ENCODE results near the gene MDGA2. TPM values are rescaled to one million over a fixed set of nuclear protein-coding genes. Genes with fewer than 3 reads are reported as not detected.

The MDGA2 gene
- total and polyA plus RNA-seq, 7 experiments from 2014 or later: not detected

DNA sequence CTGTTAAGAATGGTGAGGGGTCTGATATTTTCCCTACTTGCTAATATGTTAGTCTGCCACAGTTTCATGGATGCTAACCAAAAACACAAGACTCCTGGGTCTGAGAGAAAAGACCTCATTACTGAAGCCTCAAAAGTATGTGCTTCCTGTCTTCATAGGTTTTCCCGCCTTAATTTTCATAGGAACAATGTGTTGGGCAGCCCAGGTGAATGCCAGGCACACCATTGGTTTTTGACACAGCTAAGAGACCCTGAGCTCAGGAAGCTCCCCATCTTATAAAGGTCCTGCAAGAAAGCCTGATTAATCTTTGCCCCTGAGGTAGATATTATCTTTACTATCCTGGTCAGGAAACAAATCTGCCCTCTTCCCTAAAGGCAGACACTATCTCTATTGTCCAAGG, 464.1 kb downstream of the MDGA2 start:
- ChIA-PET POLR2A (no interaction called here), CTCF (no interaction called here)
- H3K4me1 Mint-ChIP-seq: no peaks in the 10 kb centered on the region

DNA sequence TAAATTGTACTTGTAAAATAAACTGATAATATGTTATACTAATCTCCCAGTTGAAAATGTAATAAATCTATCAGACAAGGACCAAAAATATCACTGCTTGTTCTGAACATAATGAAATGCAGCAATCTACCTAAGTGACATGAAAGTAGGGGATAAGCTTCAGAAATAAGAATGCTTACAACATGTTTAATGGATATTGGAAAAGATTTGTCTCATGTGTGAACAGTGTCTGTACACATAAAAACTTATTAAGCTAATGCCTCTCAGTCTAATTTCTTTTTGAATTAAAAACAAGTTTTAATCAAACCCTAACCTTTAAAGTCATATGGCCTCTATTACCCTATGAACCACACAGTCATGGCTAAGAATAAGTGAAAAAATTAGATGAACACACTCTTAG, 465.3 kb downstream of the MDGA2 start:
- H3K36me3 Mint-ChIP-seq: no peaks in the 10 kb centered on the region
- no peaks in the 10 kb centered on the region for H3K4me1 Mint-ChIP-seq
- no peak overlapping the region for H3K27ac Mint-ChIP-seq
- Histone ChIP-seq H3K27ac (ENCODE audit: low read depth, low read length) (no peak overlapping the region), H3K4me3 (ENCODE audit: low read length) (no peak overlapping the region), H3K27me3 (ENCODE audit: control insufficient read depth in 2 of 2, insufficient read depth in 2 of 2, low read length in 2 of 2) (no peaks in the 10 kb centered on the region), H3K4me1 (ENCODE audit: control insufficient read depth in 2 of 2, insufficient read depth in 2 of 2, low read length in 2 of 2) (no peaks in the 10 kb centered on the region), H3K36me3 (ENCODE audit: control insufficient read depth in 2 of 3, insufficient read depth in 3 of 3, low read length in 3 of 3) (no peaks in the 10 kb centered on the region), H3K9me3 (ENCODE audit: control insufficient read depth in 2 of 3, low read length in 3 of 3) (no peaks in the 10 kb centered on the region)
- intact Hi-C loops (cut with micrococcal nuclease): no loop called here
- DNase-seq: no peak
- CTCF ChIA-PET: no interaction called here
- H3K9me3 Mint-ChIP-seq: peaks cover 0 to 6% (median 0%) of the 10 kb centered on the region in 11 donors
- H3K4me3 Mint-ChIP-seq: no peak overlapping the region
- POLR2A ChIA-PET: no interaction called here
- no peaks in the 10 kb centered on the region for H3K27me3 Mint-ChIP-seq
- ATAC-seq: no peak

More for the DNA sequence above, 464.1 kb downstream of the MDGA2 start:
- no peaks in the 10 kb centered on the region for H3K36me3 Mint-ChIP-seq
- H3K9me3 Mint-ChIP-seq: peaks cover 0 to 7% (median 0%) of the 10 kb centered on the region in 11 donors
- no peak overlapping the region for H3K27ac Mint-ChIP-seq
- Histone ChIP-seq H3K36me3 (ENCODE audit: control insufficient read depth in 2 of 3, insufficient read depth in 3 of 3, low read length in 3 of 3) (no peaks in the 10 kb centered on the region), H3K27me3 (ENCODE audit: control insufficient read depth in 2 of 2, insufficient read depth in 2 of 2, low read length in 2 of 2) (no peaks in the 10 kb centered on the region), H3K4me3 (ENCODE audit: low read length) (no peak overlapping the region), H3K9me3 (ENCODE audit: control insufficient read depth in 2 of 3, low read length in 3 of 3) (no peaks in the 10 kb centered on the region), H3K27ac (ENCODE audit: low read depth, low read length) (no peak overlapping the region), H3K4me1 (ENCODE audit: control insufficient read depth in 2 of 2, insufficient read depth in 2 of 2, low read length in 2 of 2) (no peaks in the 10 kb centered on the region)
- H3K27me3 Mint-ChIP-seq: no peaks in the 10 kb centered on the region
- no peak for DNase-seq
- no peak overlapping the region for H3K4me3 Mint-ChIP-seq
- ATAC-seq: no peak
- intact Hi-C loops (cut with micrococcal nuclease): no loop called here

DNA sequence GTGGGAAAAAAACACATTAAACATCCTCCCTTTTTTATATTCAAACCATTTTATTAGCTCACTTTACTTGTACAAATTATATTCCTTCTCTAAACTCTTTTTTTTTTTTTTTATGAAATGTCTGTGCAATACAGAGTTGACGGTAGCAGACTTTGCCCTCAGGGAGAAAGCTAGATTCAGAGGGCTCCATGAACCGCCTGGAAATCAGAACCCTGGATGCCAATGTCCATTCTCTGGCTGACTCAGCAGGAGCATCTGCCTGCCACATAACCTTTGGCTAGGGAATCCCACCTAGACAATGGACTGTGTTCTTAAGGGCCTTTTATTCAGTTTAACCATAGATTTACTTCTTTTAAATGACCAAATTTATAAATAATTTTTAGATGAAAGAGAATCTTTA, 467.0 kb downstream of the MDGA2 start:
- Mint-ChIP-seq H3K36me3 (no peaks in the 10 kb centered on the region), H3K27me3 (no peaks in the 10 kb centered on the region), H3K4me1 (no peaks in the 10 kb centered on the region), H3K4me3 (no peak overlapping the region), H3K27ac (no peak overlapping the region), H3K9me3 (peaks cover 0 to 6% (median 0%) of the 10 kb centered on the region in 11 donors)
- Histone ChIP-seq H3K36me3 (ENCODE audit: control insufficient read depth in 2 of 3, insufficient read depth in 3 of 3, low read length in 3 of 3) (no peaks in the 10 kb centered on the region), H3K27me3 (ENCODE audit: control insufficient read depth in 2 of 2, insufficient read depth in 2 of 2, low read length in 2 of 2) (no peaks in the 10 kb centered on the region), H3K4me3 (ENCODE audit: low read length) (no peak overlapping the region), H3K9me3 (ENCODE audit: control insufficient read depth in 2 of 3, low read length in 3 of 3) (no peaks in the 10 kb centered on the region), H3K4me1 (ENCODE audit: control insufficient read depth in 2 of 2, insufficient read depth in 2 of 2, low read length in 2 of 2) (no peaks in the 10 kb centered on the region), H3K27ac (ENCODE audit: low read depth, low read length) (no peak overlapping the region)
- CTCF ChIA-PET: no interaction called here
- DNase-seq (no peak), ATAC-seq (no peak)
- intact Hi-C loops (cut with micrococcal nuclease): no loop called here
- POLR2A ChIA-PET: no interaction called here

DNA sequence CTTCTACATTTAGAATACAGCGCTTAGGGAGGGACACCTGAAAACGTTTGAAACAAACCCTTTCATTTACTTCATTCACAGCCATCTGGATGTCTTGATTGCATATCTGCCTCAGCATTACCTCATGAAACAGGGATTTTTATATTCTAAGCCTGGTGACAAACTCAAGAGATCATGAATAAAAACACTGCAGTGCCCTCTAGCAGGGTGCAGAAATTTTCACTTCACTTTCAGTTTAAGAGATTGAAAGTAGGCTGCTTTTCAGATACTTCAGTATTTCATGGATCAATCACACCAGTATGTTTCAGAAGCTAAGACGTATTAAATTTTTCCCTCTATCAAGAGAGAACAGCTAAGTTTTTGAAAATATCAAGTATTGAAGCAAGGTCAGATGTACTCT, 467.8 kb downstream of the MDGA2 start:
- intact Hi-C loops (cut with micrococcal nuclease): no loop called here
- peaks cover 0 to 8% (median 0%) of the 10 kb centered on the region in 11 donors for H3K9me3 Mint-ChIP-seq
- ChIA-PET CTCF (no interaction called here), POLR2A (no interaction called here)
- no peaks in the 10 kb centered on the region for H3K9me3 ChIP-seq (ENCODE audit: control insufficient read depth in 2 of 3, low read length in 3 of 3)
- ATAC-seq (no peak), DNase-seq (no peak)
- H3K4me3 ChIP-seq (ENCODE audit: low read length): no peak overlapping the region
- H3K4me3 Mint-ChIP-seq: no peak overlapping the region
- H3K27ac Mint-ChIP-seq: no peak overlapping the region
- no peaks in the 10 kb centered on the region for H3K36me3 Mint-ChIP-seq
- H3K27me3 ChIP-seq (ENCODE audit: control insufficient read depth in 2 of 2, insufficient read depth in 2 of 2, low read length in 2 of 2): no peaks in the 10 kb centered on the region
- H3K27me3 Mint-ChIP-seq: no peaks in the 10 kb centered on the region
- H3K36me3 ChIP-seq (ENCODE audit: control insufficient read depth in 2 of 3, insufficient read depth in 3 of 3, low read length in 3 of 3): no peaks in the 10 kb centered on the region
- H3K4me1 Mint-ChIP-seq: no peaks in the 10 kb centered on the region
- no peaks in the 10 kb centered on the region for H3K4me1 ChIP-seq (ENCODE audit: control insufficient read depth in 2 of 2, insufficient read depth in 2 of 2, low read length in 2 of 2)
- H3K27ac ChIP-seq (ENCODE audit: low read depth, low read length): no peak overlapping the region

DNA sequence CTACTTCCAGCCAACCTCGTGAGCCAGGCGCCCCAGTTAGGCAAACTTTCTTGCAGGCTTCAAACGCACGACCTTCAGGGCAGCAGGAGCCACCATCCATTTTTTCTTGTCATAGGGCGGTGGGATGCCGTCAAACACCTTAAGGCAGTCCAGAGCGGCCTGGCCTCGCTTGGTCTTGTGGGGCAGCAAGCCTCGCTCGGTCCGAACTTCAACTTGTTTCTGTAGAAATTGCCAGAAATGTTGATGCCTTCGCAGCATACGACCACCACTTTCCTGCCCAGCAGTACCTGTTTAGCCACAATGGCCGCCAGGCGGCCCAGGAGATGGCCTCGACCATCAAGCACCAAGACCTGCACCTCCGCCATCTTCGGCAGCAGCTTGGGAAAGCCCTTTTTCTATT, 474.7 kb downstream of the MDGA2 start:
- no peak overlapping the region for H3K27ac ChIP-seq (ENCODE audit: low read depth, low read length)
- Mint-ChIP-seq H3K4me3 (no peak overlapping the region), H3K36me3 (peaks cover 0 to 5% (median 0%) of the 10 kb centered on the region in 5 donors), H3K9me3 (peaks cover 0 to 17% (median 6%) of the 10 kb centered on the region in 11 donors), H3K27ac (no peak overlapping the region), H3K4me1 (no peaks in the 10 kb centered on the region), H3K27me3 (no peaks in the 10 kb centered on the region)
- no peak overlapping the region for H3K4me3 ChIP-seq (ENCODE audit: low read length)
- H3K36me3 ChIP-seq (ENCODE audit: control insufficient read depth in 2 of 3, insufficient read depth in 3 of 3, low read length in 3 of 3): no peaks in the 10 kb centered on the region
- ATAC-seq (no peak), DNase-seq (no peak)
- H3K27me3 ChIP-seq (ENCODE audit: control insufficient read depth in 2 of 2, insufficient read depth in 2 of 2, low read length in 2 of 2): no peaks in the 10 kb centered on the region
- H3K9me3 ChIP-seq (ENCODE audit: control insufficient read depth in 2 of 3, low read length in 3 of 3): no peaks in the 10 kb centered on the region
- CTCF ChIA-PET: no interaction called here
- POLR2A ChIA-PET: no interaction called here
- intact Hi-C loops (cut with micrococcal nuclease): no loop called here
- no peaks in the 10 kb centered on the region for H3K4me1 ChIP-seq (ENCODE audit: control insufficient read depth in 2 of 2, insufficient read depth in 2 of 2, low read length in 2 of 2)

DNA sequence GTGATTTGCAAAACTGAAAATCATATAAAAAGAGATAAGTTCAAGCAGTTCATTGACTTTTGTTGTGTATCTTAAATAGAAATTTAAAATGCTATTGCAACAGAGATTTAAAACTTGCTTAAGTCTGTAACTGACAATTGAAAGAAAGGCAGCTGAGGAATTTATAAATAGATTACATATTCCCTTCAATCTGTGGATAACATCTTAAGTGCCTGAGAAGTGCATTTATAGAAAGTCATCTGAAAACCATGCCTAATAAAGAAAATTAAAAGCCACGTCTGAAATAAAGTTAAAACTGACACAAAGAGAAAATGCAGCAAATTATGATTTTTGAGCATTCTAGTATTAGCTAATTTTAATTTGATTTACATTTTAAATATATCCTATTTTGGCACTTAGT, 479.8 kb downstream of the MDGA2 start:
- no peak overlapping the region for H3K27ac Mint-ChIP-seq
- POLR2A ChIA-PET: no interaction called here

DNA sequence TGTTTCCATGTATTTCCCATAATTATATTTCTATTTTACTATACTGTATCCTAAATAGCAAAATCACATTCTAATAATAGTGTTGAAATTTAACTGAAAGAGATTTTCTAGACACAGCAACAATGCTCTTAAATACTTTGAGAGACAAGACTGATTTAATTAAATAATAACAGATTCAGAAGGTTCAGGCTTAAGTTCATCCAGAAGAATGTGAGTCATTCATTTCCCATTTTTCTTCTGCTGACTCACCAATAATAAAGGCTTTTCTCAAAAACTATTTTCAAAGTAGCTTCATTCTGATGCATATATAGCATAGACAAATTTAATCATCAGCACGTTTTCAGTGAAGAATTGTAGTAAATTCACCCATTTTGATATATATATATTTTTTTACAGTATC, 481.4 kb downstream of the MDGA2 start:
- Histone ChIP-seq H3K4me3 (ENCODE audit: low read length) (no peak overlapping the region), H3K27me3 (ENCODE audit: control insufficient read depth in 2 of 2, insufficient read depth in 2 of 2, low read length in 2 of 2) (no peaks in the 10 kb centered on the region), H3K27ac (ENCODE audit: low read depth, low read length) (no peak overlapping the region), H3K4me1 (ENCODE audit: control insufficient read depth in 2 of 2, insufficient read depth in 2 of 2, low read length in 2 of 2) (no peaks in the 10 kb centered on the region), H3K9me3 (ENCODE audit: control insufficient read depth in 2 of 3, low read length in 3 of 3) (peaks cover 0 to 5% (median 0%) of the 10 kb centered on the region in 3 experiments), H3K36me3 (ENCODE audit: control insufficient read depth in 2 of 3, insufficient read depth in 3 of 3, low read length in 3 of 3) (no peaks in the 10 kb centered on the region)
- Mint-ChIP-seq H3K4me3 (no peak overlapping the region), H3K9me3 (peaks cover 0 to 7% (median 0%) of the 10 kb centered on the region in 11 donors), H3K27ac (no peak overlapping the region), H3K36me3 (no peaks in the 10 kb centered on the region), H3K4me1 (no peaks in the 10 kb centered on the region), H3K27me3 (no peaks in the 10 kb centered on the region)
- ATAC-seq (no peak), DNase-seq (no peak)
- ChIA-PET POLR2A (no interaction called here), CTCF (no interaction called here)
- intact Hi-C loops (cut with micrococcal nuclease): no loop called here

More for the DNA sequence above, 479.8 kb downstream of the MDGA2 start:
- Mint-ChIP-seq H3K9me3 (peaks cover 0 to 7% (median 0%) of the 10 kb centered on the region in 11 donors), H3K36me3 (no peaks in the 10 kb centered on the region), H3K4me1 (no peaks in the 10 kb centered on the region), H3K4me3 (no peak overlapping the region), H3K27me3 (no peaks in the 10 kb centered on the region)
- ATAC-seq (no peak), DNase-seq (no peak)
- Histone ChIP-seq H3K27ac (ENCODE audit: low read depth, low read length) (no peak overlapping the region), H3K9me3 (ENCODE audit: control insufficient read depth in 2 of 3, low read length in 3 of 3) (peaks cover 0 to 5% (median 0%) of the 10 kb centered on the region in 3 experiments), H3K4me3 (ENCODE audit: low read length) (no peak overlapping the region), H3K4me1 (ENCODE audit: control insufficient read depth in 2 of 2, insufficient read depth in 2 of 2, low read length in 2 of 2) (no peaks in the 10 kb centered on the region), H3K27me3 (ENCODE audit: control insufficient read depth in 2 of 2, insufficient read depth in 2 of 2, low read length in 2 of 2) (no peaks in the 10 kb centered on the region), H3K36me3 (ENCODE audit: control insufficient read depth in 2 of 3, insufficient read depth in 3 of 3, low read length in 3 of 3) (no peaks in the 10 kb centered on the region)
- CTCF ChIA-PET: no interaction called here
- intact Hi-C loops (cut with micrococcal nuclease): no loop called here
